Ecto neural progenitor cell (in vitro differentiated cells): ENCODE measurements around the gene PLEKHA4.
"Not testable (repeated sequence)": the region's sequence is repeated elsewhere in the genome, so short reads cannot be mapped to it uniquely, and the experiment has no call there.

ENCODE experiments used
- DNase-seq: peaks from one replicate; pipeline ENCODE4 v3.0.0-alpha.2; 2018; ENCODE audit warnings: low spot score

The PLEKHA4 gene

GRCh38 chr19:48797103-48797502 lies 71.3 kb downstream of the PLEKHA4 start:
- no peak for DNase-seq

DNA sequence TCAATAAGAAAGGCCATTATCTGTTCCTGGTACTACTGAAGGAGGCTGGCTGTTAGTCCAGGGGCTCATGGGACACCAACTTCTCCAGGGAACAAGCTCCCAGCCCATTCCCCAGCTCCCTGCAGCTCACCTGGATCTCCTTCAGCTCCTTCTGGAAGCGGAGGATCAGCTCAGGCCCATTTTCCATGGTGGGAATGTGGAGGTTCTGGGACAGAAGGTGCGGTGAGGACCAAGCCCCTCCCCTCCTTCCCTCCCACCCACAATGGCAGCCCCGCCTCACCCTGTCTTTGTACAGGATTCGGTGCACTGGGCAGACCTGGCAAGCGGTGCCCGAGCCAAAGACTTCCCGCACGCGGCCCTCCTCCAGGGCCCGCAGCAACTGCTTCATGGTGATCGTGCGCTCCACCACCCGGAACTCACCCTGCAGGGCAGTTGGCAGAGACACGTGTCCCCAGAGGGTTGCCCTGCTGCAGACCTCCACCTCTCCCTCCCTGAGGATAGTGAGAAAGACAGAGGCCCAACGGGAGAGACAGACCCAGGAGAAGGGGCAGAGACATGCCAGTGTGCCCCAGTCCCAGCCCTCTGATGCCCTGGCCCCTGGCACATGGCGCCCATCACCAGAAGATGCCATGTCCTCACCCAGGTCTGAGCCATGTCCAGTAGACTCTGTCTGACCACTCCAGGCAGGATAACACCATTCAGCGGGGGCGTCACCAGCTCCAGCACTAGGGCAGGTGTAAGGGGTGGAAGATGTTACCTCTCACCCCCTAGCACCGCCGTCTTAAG lies 71.9 kb downstream of the PLEKHA4 start:
- no peak for DNase-seq

GRCh38 chr19:48795685-48796070 lies 72.7 kb downstream of the PLEKHA4 start:
- no peak for DNase-seq

- peak; percentile 95 for DNase-seq
These were observed 73.2 kb downstream of the PLEKHA4 start for GRCh38 chr19:48795055-48795684.

DNA sequence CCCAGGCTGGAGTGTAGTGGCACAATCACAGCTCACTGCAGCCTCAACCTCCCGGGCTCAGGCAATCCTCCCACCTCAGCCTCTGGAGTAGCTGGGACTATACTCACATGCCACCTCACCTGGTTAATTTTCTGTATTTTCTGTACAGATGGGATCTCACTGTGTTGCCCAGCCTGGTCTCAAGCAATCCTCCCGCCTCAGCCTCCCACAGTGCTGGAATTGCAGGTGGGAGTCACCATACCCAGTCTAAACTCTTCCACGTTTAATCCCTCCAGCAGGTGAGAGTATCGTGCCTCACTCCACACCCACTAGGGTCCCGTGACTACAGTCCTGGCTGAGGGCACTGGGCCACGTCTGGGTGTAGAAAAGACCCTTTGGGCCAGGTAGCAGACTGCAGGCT lies 74.1 kb downstream of the PLEKHA4 start:
- DNase-seq = no peak

DNA sequence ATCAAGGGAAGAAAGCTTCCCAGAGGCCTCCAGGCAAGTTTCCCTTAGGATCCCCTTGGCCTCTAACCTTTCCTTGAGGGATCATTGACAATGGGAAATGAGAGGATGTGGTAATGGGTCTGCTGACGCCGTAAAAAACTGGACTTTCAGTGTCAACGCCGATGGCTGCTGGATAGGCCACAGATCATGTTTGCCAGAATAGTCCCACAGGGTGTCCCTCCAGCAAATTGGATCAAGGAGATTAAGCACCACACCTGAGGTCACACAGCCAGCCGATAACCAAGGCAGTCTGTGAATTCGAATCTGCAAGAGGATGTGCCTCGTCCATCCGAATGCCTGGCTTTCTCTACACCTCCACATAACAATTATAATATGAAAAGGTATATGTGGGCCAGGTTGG lies 75.1 kb downstream of the PLEKHA4 start:
- DNase-seq = no peak

DNA sequence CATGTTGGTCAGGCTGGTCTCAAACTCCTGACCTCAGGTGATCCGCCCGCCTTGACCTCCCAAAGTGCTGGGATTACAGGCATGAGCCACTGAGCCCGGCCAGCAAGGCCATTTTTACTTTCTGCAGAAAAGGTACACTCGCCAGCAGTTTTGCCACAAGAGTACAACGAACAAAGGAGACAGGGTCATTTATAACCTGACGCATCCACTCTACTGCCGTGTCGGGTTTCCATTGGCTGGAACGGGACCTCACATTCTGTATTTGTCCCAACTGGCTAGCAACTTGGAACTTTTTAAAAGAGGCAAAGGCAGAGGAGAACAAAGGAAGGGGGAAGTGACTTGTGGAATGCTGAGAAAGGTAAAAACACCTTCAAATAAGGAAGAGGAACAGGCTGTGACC lies 81.1 kb downstream of the PLEKHA4 start:
- DNase-seq = not testable (repeated sequence)
